Stimulated activated CD8-positive, alpha-beta memory T cell treated with anti-CD3 and anti-CD28 coated beads, Interleukin-4, amount 100 ng/mL, for 48 hours (primary cell): Measurements from ENCODE around the gene PIF1.

ENCODE experiments used
- DNase-seq: peaks from one replicate; pipeline ENCODE4 v3.0.0-alpha.2; 2020

Gene PIF1

GRCh38 chr15:64825431-64826294 is at the start of gene PIF1:
Gene PIF1, minus strand, starts transcription at chr15:64825647. Its CDS starts 1,312 bp downstream, at chr15:64824335.
- DNase-seq, result peak; percentile 89

- no peak for DNase-seq
These were observed 44.9 kb upstream of the PIF1 start for GRCh38 chr15:64870353-64870752.

- no peak for DNase-seq
These were observed 44.1 kb upstream of the PIF1 start for GRCh38 chr15:64869501-64869900.

GRCh38 chr15:64865998-64866520 is 40.6 kb upstream of the PIF1 start:
- no peak for DNase-seq

GRCh38 chr15:64865126-64865997 is 39.9 kb upstream of the PIF1 start:
- DNase-seq, result no peak

GRCh38 chr15:64864068-64864467 is 38.6 kb upstream of the PIF1 start:
- no peak for DNase-seq

- no peak for DNase-seq
These were observed 37.0 kb upstream of the PIF1 start for GRCh38 chr15:64862408-64862807.

GRCh38 chr15:64861960-64862359 is 36.5 kb upstream of the PIF1 start:
- no peak for DNase-seq

GRCh38 chr15:64861331-64861730 is 35.9 kb upstream of the PIF1 start:
- DNase-seq, result no peak

- no peak for DNase-seq
These were observed 33.8 kb upstream of the PIF1 start for GRCh38 chr15:64859226-64859625.

GRCh38 chr15:64858021-64858575 is 32.7 kb upstream of the PIF1 start:
- DNase-seq, result no peak

GRCh38 chr15:64857421-64857820 is 32.0 kb upstream of the PIF1 start:
- no peak for DNase-seq

- no peak for DNase-seq
These were observed 31.1 kb upstream of the PIF1 start for GRCh38 chr15:64856429-64857145.

- no peak for DNase-seq
These were observed 29.9 kb upstream of the PIF1 start for GRCh38 chr15:64855205-64855975.

GRCh38 chr15:64854526-64854925 is 29.1 kb upstream of the PIF1 start:
- no peak for DNase-seq

- DNase-seq, result no peak
These were observed 28.6 kb upstream of the PIF1 start for GRCh38 chr15:64854041-64854440.

GRCh38 chr15:64851503-64851840 is 26.0 kb upstream of the PIF1 start:
- no peak for DNase-seq

- no peak for DNase-seq
These were observed 25.5 kb upstream of the PIF1 start for GRCh38 chr15:64850778-64851502.

- DNase-seq, result no peak
These were observed 22.6 kb upstream of the PIF1 start for GRCh38 chr15:64847876-64848716.

GRCh38 chr15:64847448-64847847 is 22.0 kb upstream of the PIF1 start:
- DNase-seq, result no peak
